ENCODE results near the gene ZBED6.

The ZBED6 gene

GRCh38 chr1:203813581-203814341 lies 18.3 kb downstream of the ZBED6 start (continued):
- TF ChIP-seq TSHZ2 (CRISPR knock-in tag; IDR thresholded peaks at IDR 0.05) (no peak), TCF4 (CRISPR knock-in tag; IDR thresholded peaks at IDR 0.05; ENCODE audit: borderline replicate concordance) (no peak), PPARA (CRISPR knock-in tag; IDR thresholded peaks at IDR 0.05; ENCODE audit: borderline replicate concordance) (no peak), ISL1 (CRISPR knock-in tag; IDR thresholded peaks at IDR 0.05) (no peak)

- ATAC-seq = no peak
- TF ChIP-seq CSRNP3 (CRISPR knock-in tag; IDR thresholded peaks at IDR 0.05) (no peak), ZNF565 (CRISPR knock-in tag; conservative IDR thresholded peaks at IDR 0.05; ENCODE audit: low read depth) (no peak), BACH2 (CRISPR knock-in tag; IDR thresholded peaks at IDR 0.05; ENCODE audit: borderline replicate concordance) (no peak), ZNF70 (CRISPR knock-in tag; IDR thresholded peaks at IDR 0.05) (no peak), TOX (CRISPR knock-in tag; IDR thresholded peaks at IDR 0.05; ENCODE audit: borderline replicate concordance) (no peak), ZNF8 (CRISPR knock-in tag; IDR thresholded peaks at IDR 0.05) (no peak), GLIS3 (CRISPR knock-in tag; IDR thresholded peaks at IDR 0.05) (no peak), TCF4 (CRISPR knock-in tag; IDR thresholded peaks at IDR 0.05; ENCODE audit: borderline replicate concordance) (no peak), ESRRG (CRISPR knock-in tag; IDR thresholded peaks at IDR 0.05) (no peak), PPARA (CRISPR knock-in tag; IDR thresholded peaks at IDR 0.05; ENCODE audit: borderline replicate concordance) (no peak), RARB (CRISPR knock-in tag; IDR thresholded peaks at IDR 0.05) (no peak), OSR1 (CRISPR knock-in tag; IDR thresholded peaks at IDR 0.05) (no peak), POU6F1 (CRISPR knock-in tag; IDR thresholded peaks at IDR 0.05; ENCODE audit: borderline replicate concordance, low read depth) (no peak), ISL1 (CRISPR knock-in tag; IDR thresholded peaks at IDR 0.05) (no peak), CSDC2 (CRISPR knock-in tag; IDR thresholded peaks at IDR 0.05) (no peak), ZFP30 (CRISPR knock-in tag; IDR thresholded peaks at IDR 0.05) (no peak), CREB5 (CRISPR knock-in tag; IDR thresholded peaks at IDR 0.05; ENCODE audit: low read depth) (no peak), SNAI2 (CRISPR knock-in tag; IDR thresholded peaks at IDR 0.05) (no peak), ARNTL (CRISPR knock-in tag; IDR thresholded peaks at IDR 0.05; ENCODE audit: borderline replicate concordance, low read depth) (no peak)
Observed at GRCh38 chr1:203818399-203818798, 23.0 kb downstream of the ZBED6 start.

GRCh38 chr1:203823306-203823705 lies 27.9 kb downstream of the ZBED6 start:
- ATAC-seq = no peak; the same call in 2 of the 3 replicates
- TF ChIP-seq ZNF565 (CRISPR knock-in tag; conservative IDR thresholded peaks at IDR 0.05; ENCODE audit: low read depth) (no peak), CSDC2 (CRISPR knock-in tag; IDR thresholded peaks at IDR 0.05) (no peak), ISL1 (CRISPR knock-in tag; IDR thresholded peaks at IDR 0.05) (no peak), OSR1 (CRISPR knock-in tag; IDR thresholded peaks at IDR 0.05) (no peak), PPARA (CRISPR knock-in tag; IDR thresholded peaks at IDR 0.05; ENCODE audit: borderline replicate concordance) (no peak), SNAI2 (CRISPR knock-in tag; IDR thresholded peaks at IDR 0.05) (no peak), ZNF8 (CRISPR knock-in tag; IDR thresholded peaks at IDR 0.05) (no peak), ZNF70 (CRISPR knock-in tag; IDR thresholded peaks at IDR 0.05) (no peak), GLIS3 (CRISPR knock-in tag; IDR thresholded peaks at IDR 0.05) (no peak), CSRNP3 (CRISPR knock-in tag; IDR thresholded peaks at IDR 0.05) (no peak), BACH2 (CRISPR knock-in tag; IDR thresholded peaks at IDR 0.05; ENCODE audit: borderline replicate concordance) (no peak), ZFP3 (CRISPR knock-in tag; IDR thresholded peaks at IDR 0.05) (no peak), RARB (CRISPR knock-in tag; IDR thresholded peaks at IDR 0.05) (no peak), PATZ1 (CRISPR knock-in tag; IDR thresholded peaks at IDR 0.05; ENCODE audit: borderline replicate concordance) (no peak), ESRRG (CRISPR knock-in tag; IDR thresholded peaks at IDR 0.05) (no peak), TOX (CRISPR knock-in tag; IDR thresholded peaks at IDR 0.05; ENCODE audit: borderline replicate concordance) (no peak), ZC3H10 (CRISPR knock-in tag; IDR thresholded peaks at IDR 0.05) (no peak), TCF4 (CRISPR knock-in tag; IDR thresholded peaks at IDR 0.05; ENCODE audit: borderline replicate concordance) (no peak), ARNTL (CRISPR knock-in tag; IDR thresholded peaks at IDR 0.05; ENCODE audit: borderline replicate concordance, low read depth) (no peak)
